Peyer's patch (tissue), 4 donors: ENCODE results near the gene SNTG2.

Experiments used
- POLR2A ChIP-seq, 2 donors: fragments of 450-650 bp; IDR thresholded peaks; one replicate each; pipeline ENCODE4 v1.5.1; 2017; ENCODE audit warnings: antibody characterized with exemption in 2 of 2, mild to moderate bottlenecking in 2 of 2, moderate library complexity in 2 of 2
- TF ChIP-seq, protein P1 (sequence below), 6 experiments: fragments of 450-650 bp in 4 of 6; fragments of 200-600 bp in 2 of 6; sonication (generic) in 1 of 6; IDR thresholded peaks; one replicate each; pipeline ENCODE4 v1.5.1; 2017 to 2019; ENCODE audit warnings: antibody characterized with exemption in 6 of 6, mild to moderate bottlenecking in 3 of 6, moderate library complexity in 1 of 6

DNA sequence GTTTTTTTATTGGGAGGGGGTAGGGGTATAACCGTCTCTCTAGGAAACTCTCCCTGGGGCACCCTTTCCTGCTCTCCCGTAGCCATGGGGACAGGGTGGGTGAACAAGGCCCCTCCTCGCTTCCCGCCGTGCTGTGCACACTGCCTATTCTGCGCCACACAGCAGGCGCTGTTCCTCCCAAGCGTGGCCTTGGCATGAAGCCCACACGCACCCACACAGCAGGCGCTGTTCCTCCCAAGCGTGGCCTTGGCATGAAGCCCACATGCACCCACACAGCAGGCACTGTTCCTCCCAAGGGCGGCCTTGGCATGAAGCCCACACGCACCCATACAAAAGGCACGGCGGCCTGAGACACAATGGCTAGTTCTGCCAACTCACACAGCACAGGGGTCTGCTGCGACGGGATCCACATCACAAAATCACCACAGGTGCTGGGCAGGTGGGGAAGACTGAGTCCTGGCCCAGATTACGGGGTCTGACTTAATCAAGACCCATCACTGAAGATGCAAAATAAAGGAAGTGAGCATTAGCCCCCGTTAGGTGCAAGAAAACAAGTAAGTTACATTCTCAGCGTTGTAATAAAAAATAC lies 416.0 kb downstream of the SNTG2 start:
- TF ChIP-seq, protein P1, sequence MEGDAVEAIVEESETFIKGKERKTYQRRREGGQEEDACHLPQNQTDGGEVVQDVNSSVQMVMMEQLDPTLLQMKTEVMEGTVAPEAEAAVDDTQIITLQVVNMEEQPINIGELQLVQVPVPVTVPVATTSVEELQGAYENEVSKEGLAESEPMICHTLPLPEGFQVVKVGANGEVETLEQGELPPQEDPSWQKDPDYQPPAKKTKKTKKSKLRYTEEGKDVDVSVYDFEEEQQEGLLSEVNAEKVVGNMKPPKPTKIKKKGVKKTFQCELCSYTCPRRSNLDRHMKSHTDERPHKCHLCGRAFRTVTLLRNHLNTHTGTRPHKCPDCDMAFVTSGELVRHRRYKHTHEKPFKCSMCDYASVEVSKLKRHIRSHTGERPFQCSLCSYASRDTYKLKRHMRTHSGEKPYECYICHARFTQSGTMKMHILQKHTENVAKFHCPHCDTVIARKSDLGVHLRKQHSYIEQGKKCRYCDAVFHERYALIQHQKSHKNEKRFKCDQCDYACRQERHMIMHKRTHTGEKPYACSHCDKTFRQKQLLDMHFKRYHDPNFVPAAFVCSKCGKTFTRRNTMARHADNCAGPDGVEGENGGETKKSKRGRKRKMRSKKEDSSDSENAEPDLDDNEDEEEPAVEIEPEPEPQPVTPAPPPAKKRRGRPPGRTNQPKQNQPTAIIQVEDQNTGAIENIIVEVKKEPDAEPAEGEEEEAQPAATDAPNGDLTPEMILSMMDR (IDR thresholded peaks at IDR 0.05) = no peak
- TF ChIP-seq POLR2A (IDR thresholded peaks at IDR 0.05) = no peak
